Upper lobe of right lung (tissue), 1 donor: ENCODE data around the gene RSRC1. TPM values are rescaled to one million over a fixed set of nuclear protein-coding genes. Genes with fewer than 3 reads are reported as not detected.
A peak's percentile ranks its signal among the peaks of the same experiment; 100 is the strongest.

Source experiments
- ATAC-seq: fragments of 200-7000 bp; cut with Tn5 transposase; one replicate; pipeline ENCODE4 v1.9.1; 2020; ENCODE audit warnings: mild to moderate bottlenecking, moderate library complexity
- DNase-seq: peaks from one replicate; pipeline ENCODE4 v3.0.0-alpha.2; 2020
- H3K27ac ChIP-seq: fragments of 200-600 bp; one replicate; pipeline ENCODE4 v1.8.0; 2022
- H3K27me3 ChIP-seq: fragments of 200-600 bp; one replicate; pipeline ENCODE4 v1.8.0; 2022; ENCODE audit warnings: mild to moderate bottlenecking
- H3K36me3 ChIP-seq: fragments of 200-600 bp; one replicate; pipeline ENCODE4 v1.8.0; 2022
- H3K4me1 ChIP-seq: fragments of 200-600 bp; one replicate; pipeline ENCODE4 v1.8.0; 2022
- H3K4me3 ChIP-seq: fragments of 200-600 bp; one replicate; pipeline ENCODE4 v1.8.0; 2022; ENCODE audit warnings: mild to moderate bottlenecking
- H3K9me3 ChIP-seq: fragments of 200-600 bp; one replicate; pipeline ENCODE4 v1.8.0; 2022
- intact Hi-C: fragments of 100-400 bp; cut with DNase I; formaldehyde crosslinking; loops from one replicate; pipeline ENCODE4 v1.11.0; 2022
- total RNA-seq: library from RNA; stranded (reverse); fragmentation: NEBNext Ultra II Directional; extraction: Animal tissue kit (Norgen Biotek cat#: 25700); gene quantifications from one replicate; pipeline ENCODE4 v1.2.1, GENCODE V29; 2021
- TF ChIP-seq, protein P1 (sequence below): fragments of 200-600 bp; IDR thresholded peaks from one replicate; pipeline ENCODE4 v1.8.0; 2022; ENCODE audit warnings: antibody characterized with exemption
- donor health status: DM: no; HTN: yes; CAD: no; lungs with severe emphysema.

The RSRC1 gene
- total RNA-seq, 1 donor from 2014 or later = 28.1 TPM

DNA sequence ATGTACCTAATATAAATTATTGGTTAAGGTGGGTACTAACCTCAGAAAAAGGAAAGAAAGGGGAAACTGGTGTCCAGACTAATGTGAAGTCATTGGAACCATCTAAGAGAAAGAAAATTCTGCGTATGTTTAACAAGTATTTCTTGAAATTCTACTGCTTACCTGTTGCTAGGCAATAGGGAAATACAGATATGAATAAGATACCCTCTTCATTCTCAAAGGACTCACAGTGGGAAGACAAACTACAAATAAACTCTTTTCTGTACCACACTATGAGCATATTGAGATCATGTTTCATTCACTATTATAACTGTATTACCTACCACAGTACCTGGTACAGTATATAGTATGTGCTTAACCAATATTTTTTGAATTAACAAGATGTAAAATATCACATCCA lies 320.6 kb downstream of the RSRC1 start:
- intact Hi-C loops = loop anchor here (10.0 kb wide), 1 partner anchor 816 kb away; no protein-coding TSS in a partner anchor
- H3K27ac ChIP-seq = no peak overlapping the region
- H3K27me3 ChIP-seq = no peaks in the 10 kb centered on the region
- no peak overlapping the region for H3K4me3 ChIP-seq
- no peaks in the 10 kb centered on the region for H3K4me1 ChIP-seq
- DNase-seq (no peak), ATAC-seq (no peak)
- TF ChIP-seq, protein P1, sequence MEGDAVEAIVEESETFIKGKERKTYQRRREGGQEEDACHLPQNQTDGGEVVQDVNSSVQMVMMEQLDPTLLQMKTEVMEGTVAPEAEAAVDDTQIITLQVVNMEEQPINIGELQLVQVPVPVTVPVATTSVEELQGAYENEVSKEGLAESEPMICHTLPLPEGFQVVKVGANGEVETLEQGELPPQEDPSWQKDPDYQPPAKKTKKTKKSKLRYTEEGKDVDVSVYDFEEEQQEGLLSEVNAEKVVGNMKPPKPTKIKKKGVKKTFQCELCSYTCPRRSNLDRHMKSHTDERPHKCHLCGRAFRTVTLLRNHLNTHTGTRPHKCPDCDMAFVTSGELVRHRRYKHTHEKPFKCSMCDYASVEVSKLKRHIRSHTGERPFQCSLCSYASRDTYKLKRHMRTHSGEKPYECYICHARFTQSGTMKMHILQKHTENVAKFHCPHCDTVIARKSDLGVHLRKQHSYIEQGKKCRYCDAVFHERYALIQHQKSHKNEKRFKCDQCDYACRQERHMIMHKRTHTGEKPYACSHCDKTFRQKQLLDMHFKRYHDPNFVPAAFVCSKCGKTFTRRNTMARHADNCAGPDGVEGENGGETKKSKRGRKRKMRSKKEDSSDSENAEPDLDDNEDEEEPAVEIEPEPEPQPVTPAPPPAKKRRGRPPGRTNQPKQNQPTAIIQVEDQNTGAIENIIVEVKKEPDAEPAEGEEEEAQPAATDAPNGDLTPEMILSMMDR = no peak
- no peaks in the 10 kb centered on the region for H3K9me3 ChIP-seq
- H3K36me3 ChIP-seq = no peaks in the 10 kb centered on the region

DNA sequence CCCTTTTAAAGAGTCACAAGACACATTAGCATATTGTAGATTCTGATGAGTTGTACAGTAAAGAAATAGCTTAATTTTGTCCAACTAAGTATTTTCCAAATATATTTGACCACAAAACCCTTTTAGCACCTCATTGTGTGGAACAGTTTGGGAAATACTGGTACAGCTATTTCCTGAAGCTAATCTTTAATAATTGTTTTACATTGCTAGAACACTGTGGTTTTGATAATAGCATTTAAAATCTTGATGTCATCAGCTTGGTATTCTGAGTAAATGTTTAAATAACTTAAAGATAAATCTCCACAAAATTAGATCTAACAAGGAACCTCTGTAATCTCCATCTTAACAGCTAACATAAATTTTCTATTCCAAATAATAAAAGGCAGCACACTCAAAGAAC lies 321.1 kb downstream of the RSRC1 start:
- no peak for DNase-seq
- H3K36me3 ChIP-seq = no peaks in the 10 kb centered on the region
- TF ChIP-seq, protein P1 = no peak
- H3K27me3 ChIP-seq = no peaks in the 10 kb centered on the region
- H3K9me3 ChIP-seq = no peaks in the 10 kb centered on the region
- ATAC-seq = no peak
- H3K4me3 ChIP-seq = no peak overlapping the region
- H3K27ac ChIP-seq = no peak overlapping the region
- intact Hi-C loops = loop anchor here (10.0 kb wide), 1 partner anchor 816 kb away; no protein-coding TSS in a partner anchor
- no peaks in the 10 kb centered on the region for H3K4me1 ChIP-seq

DNA sequence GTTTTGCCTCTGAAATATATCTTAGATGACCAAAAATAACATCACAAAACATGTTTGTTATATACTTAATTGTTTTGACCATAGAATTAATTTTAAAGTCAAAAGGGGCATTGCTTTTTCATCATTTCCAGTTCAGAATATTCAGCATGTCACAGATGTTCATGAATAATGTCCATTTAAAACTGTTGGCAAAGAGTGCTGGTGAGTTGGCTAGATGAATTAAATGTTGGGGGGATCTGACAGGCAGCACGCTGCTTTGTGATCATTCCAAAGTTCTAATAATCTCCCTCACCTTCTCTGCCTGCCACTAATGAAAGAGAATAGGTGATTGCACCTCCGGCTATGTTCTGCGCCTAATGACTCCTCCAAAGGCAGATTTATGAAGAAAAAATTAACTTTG lies 321.9 kb downstream of the RSRC1 start:
- DNase-seq (no peak), ATAC-seq (no peak)
- no peak overlapping the region for H3K4me3 ChIP-seq
- no peak overlapping the region for H3K27ac ChIP-seq
- H3K9me3 ChIP-seq = no peaks in the 10 kb centered on the region
- intact Hi-C loops = loop anchor here (10.0 kb wide), 1 partner anchor 817 kb away; no protein-coding TSS in a partner anchor
- no peaks in the 10 kb centered on the region for H3K4me1 ChIP-seq
- H3K27me3 ChIP-seq = no peaks in the 10 kb centered on the region
- TF ChIP-seq, protein P1 = no peak
- no peaks in the 10 kb centered on the region for H3K36me3 ChIP-seq

DNA sequence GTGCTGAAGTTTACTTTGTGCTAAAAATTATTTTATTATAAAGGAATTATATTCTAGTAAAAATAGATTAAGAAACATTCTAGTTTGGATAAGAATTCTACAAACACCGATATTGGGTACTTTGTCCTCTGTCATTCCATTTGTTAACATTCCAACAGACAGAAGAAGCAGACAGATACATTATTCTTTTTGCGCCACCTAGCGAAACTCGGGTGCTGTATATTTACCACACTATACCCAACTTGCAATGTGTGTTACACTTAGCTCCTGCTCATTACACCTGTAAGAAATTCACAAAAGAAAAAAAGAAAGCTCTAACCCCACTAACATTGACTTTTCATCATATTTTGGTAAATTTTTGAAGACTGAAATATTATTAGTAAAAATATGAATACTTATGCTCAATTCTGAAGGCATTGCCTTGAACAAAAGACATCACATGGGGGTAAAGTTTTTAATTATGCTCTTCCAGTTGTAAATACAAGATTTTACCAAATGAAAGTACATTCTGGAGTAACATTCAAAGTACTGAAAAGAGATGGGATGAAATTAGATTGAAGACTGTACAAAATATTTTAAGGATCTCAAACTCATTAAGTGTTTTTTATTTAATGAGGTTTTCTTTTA lies 324.6 kb downstream of the RSRC1 start:
- no peaks in the 10 kb centered on the region for H3K27me3 ChIP-seq
- TF ChIP-seq, protein P1 = peak; percentile 70
- H3K9me3 ChIP-seq = no peaks in the 10 kb centered on the region
- peak; percentile 85 for ATAC-seq
- no peaks in the 10 kb centered on the region for H3K36me3 ChIP-seq
- intact Hi-C loops = loop anchor here (10.0 kb wide), 1 partner anchor 820 kb away; no protein-coding TSS in a partner anchor
- no peak overlapping the region for H3K4me3 ChIP-seq
- no peaks in the 10 kb centered on the region for H3K4me1 ChIP-seq
- no peak for DNase-seq
- no peak overlapping the region for H3K27ac ChIP-seq

DNA sequence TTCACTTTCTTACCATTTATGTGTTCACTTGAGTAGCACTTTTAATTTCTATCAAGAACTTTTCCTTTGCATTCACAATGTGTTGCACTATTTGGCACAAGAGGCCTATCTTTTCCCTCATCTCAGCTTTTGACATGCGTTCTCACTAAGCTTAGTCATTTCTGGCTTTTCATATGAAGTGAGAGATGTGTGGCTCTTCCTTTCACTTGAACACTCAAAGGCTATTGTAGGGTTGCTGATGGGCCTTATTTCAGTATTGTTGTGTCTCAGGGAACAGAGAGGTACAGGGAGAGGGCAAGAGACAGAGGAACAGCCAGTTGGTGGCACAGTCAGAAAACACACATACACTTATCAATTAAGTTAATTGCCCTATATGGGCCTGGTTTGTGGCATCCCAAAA lies 333.7 kb downstream of the RSRC1 start:
- Histone ChIP-seq H3K27me3 (no peaks in the 10 kb centered on the region), H3K4me3 (no peak overlapping the region), H3K4me1 (no peaks in the 10 kb centered on the region), H3K9me3 (no peaks in the 10 kb centered on the region), H3K27ac (no peak overlapping the region), H3K36me3 (no peaks in the 10 kb centered on the region)
- no peak for ATAC-seq
- TF ChIP-seq, protein P1 = no peak
- no peak for DNase-seq
- intact Hi-C loops = no loop called here

DNA sequence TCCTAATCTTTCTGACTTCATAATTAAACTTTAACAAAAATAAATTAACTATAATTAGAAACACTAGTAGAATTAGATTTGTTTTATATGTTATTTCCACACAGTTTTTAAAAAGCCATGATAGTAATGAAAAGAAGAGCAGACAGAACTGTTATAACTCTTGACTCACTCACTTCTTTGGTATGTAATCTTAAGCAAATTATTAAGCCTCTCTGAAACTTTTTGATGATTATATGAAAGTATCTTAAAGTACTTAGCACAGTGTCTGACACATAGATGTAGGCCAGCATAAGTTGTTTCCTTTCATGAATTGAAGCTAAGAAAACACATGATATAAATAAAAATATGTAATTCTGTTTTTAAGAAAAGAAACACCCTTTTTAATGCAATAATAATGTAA lies 337.5 kb downstream of the RSRC1 start:
- Histone ChIP-seq H3K9me3 (no peaks in the 10 kb centered on the region), H3K27ac (no peak overlapping the region), H3K36me3 (no peaks in the 10 kb centered on the region), H3K4me1 (no peaks in the 10 kb centered on the region), H3K4me3 (no peak overlapping the region), H3K27me3 (no peaks in the 10 kb centered on the region)
- TF ChIP-seq, protein P1 = no peak
- intact Hi-C loops = no loop called here
- ATAC-seq (no peak), DNase-seq (no peak)
